HCT116 (cell line): ENCODE measurements around the gene GALP. TPM values are rescaled to one million over a fixed set of nuclear protein-coding genes. Genes with fewer than 3 reads are reported as not detected.

ENCODE experiments used
- ATAC-seq: fragments of 200-7000 bp; cut with Tn5 transposase; 2 replicates; pipeline ENCODE4 v1.9.1; 2020; ENCODE audit warnings: mild to moderate bottlenecking, moderate library complexity
- BruUV-seq: library from RNA; stranded (reverse); fragments of 400-500 nt; replicated peaks from 2 replicates; lab custom pipeline; 2021; lab: Mats Ljungman, UMichigan
- CTCF ChIA-PET: fragments of 300-600 bp; sonication (Branson Sonifier 250); formaldehyde crosslinking; loops from one replicate; lab custom pipeline; 2021; ENCODE audit warnings: antibody characterized with exemption; lab: Charles Lee
- POLR2A ChIA-PET: fragments of 300-600, 350-600 bp; sonication (Branson Sonifier 250); formaldehyde crosslinking; loops from one replicate; lab custom pipeline; 2021; ENCODE audit warnings: antibody characterized with exemption; lab: Charles Lee
- RAD21 ChIA-PET, 2 experiments: fragments of 300-600 bp; sonication (Branson Sonifier 250); formaldehyde crosslinking; loops; one replicate each; lab custom pipeline; 2023; ENCODE audit warnings: low total read pairs in 2 of 2; ENCODE audit not compliant: uncharacterized antibody in 2 of 2, unreplicated experiment in 2 of 2, low non-redundant PET in 1 of 2; lab: Charles Lee
- DNase-seq: peaks from one replicate; pipeline ENCODE4 v3.0.0-alpha.2; 2010; ENCODE audit warnings: low read depth, low spot score
- H2AFZ ChIP-seq: fragments of 200-600 bp; shearing (Covaris generic), sonication (generic); 2 replicates; pipeline ENCODE4 v1.6.1; 2017; ENCODE audit warnings: low read depth, mixed run types, mixed read lengths, antibody characterized with exemption, low read length; ENCODE audit not compliant: poor library complexity, severe bottlenecking
- H3K27ac ChIP-seq: 2 replicates; pipeline ENCODE4 v1.5.1; 2012; ENCODE audit warnings: low read depth, low read length
- H3K27me3 ChIP-seq: fragments of 200-600 bp; sonication (generic); 2 replicates; pipeline ENCODE4 v1.6.1; 2016; ENCODE audit warnings: mixed run types, low read length, mixed read lengths; ENCODE audit not compliant: insufficient read depth
- H3K36me3 ChIP-seq, 2 experiments: fragments of 200-500 bp in 1 of 2; fragments of 200-600 bp in 1 of 2; sonication (Bioruptor generic) in 1 of 2; sonication (generic) in 1 of 2; 2 replicates each; pipeline versions ENCODE4 v1.5.1 to v1.6.1; 2014 to 2016; ENCODE audit warnings: low read length in 2 of 2, inconsistent platforms in 1 of 2, mixed read lengths in 1 of 2, mixed run types in 1 of 2; ENCODE audit not compliant: insufficient read depth in 2 of 2, control insufficient read depth in 1 of 2
- H3K4me1 ChIP-seq, 2 experiments: fragments of 200-600 bp in 1 of 2; sonication (generic) in 1 of 2; 2 replicates each; pipeline versions ENCODE4 v1.5.1 to v1.6.1; 2012 to 2017; ENCODE audit warnings: low read length in 2 of 2, inconsistent platforms in 1 of 2, mild to moderate bottlenecking in 1 of 2, mixed read lengths in 1 of 2, mixed run types in 1 of 2, moderate library complexity in 1 of 2; ENCODE audit not compliant: insufficient read depth in 2 of 2, control insufficient read depth in 1 of 2
- H3K4me2 ChIP-seq: fragments of 200-600 bp; sonication (generic); 2 replicates; pipeline ENCODE4 v1.6.1; 2017; ENCODE audit warnings: mixed run types, low read length, mixed read lengths
- H3K4me3 ChIP-seq, 2 experiments: fragments of 200-600 bp in 1 of 2; sonication (generic) in 1 of 2; replicated peaks in 1 of 2; 2 replicates each; pipeline ENCODE4 v1.5.1; 2011 to 2016; ENCODE audit warnings: low read length in 2 of 2, control low read depth in 1 of 2, low read depth in 1 of 2, mild to moderate bottlenecking in 1 of 2, mixed read lengths in 1 of 2, mixed run types in 1 of 2
- H3K79me2 ChIP-seq: fragments of 200-600 bp; sonication (generic); 2 replicates; pipeline ENCODE4 v1.6.1; 2017; ENCODE audit warnings: mild to moderate bottlenecking, mixed run types, low read length, moderate library complexity, mixed read lengths; ENCODE audit not compliant: insufficient read depth
- H3K9ac ChIP-seq: fragments of 200-600 bp; sonication (generic); 2 replicates; pipeline ENCODE4 v1.6.1; 2016; ENCODE audit warnings: low read length, mixed read lengths
- H3K9me2 ChIP-seq: fragments of 200-600 bp; sonication (generic), shearing (Covaris generic); 2 replicates; pipeline ENCODE4 v1.6.1; 2017; ENCODE audit warnings: mixed run types, mild to moderate bottlenecking, moderate library complexity; ENCODE audit not compliant: insufficient read depth
- H3K9me3 ChIP-seq, 2 experiments: fragments of 200-500 bp in 1 of 2; fragments of 200-600 bp in 1 of 2; sonication (Bioruptor generic) in 1 of 2; sonication (generic) in 1 of 2; 2 replicates each; pipeline ENCODE4 v1.6.1; 2014 to 2017; ENCODE audit warnings: low read length in 2 of 2, mixed read lengths in 2 of 2, inconsistent platforms in 1 of 2, low read depth in 1 of 2, mild to moderate bottlenecking in 1 of 2, mixed run types in 1 of 2, moderate library complexity in 1 of 2; ENCODE audit not compliant: control insufficient read depth in 1 of 2, insufficient read depth in 1 of 2
- H4K20me1 ChIP-seq: fragments of 200-600 bp; sonication (generic), shearing (Covaris generic); 2 replicates; pipeline ENCODE4 v1.6.1; 2017; ENCODE audit warnings: mixed run types, mild to moderate bottlenecking, moderate library complexity; ENCODE audit not compliant: insufficient read depth
- CBX3 ChIP-seq: IDR thresholded peaks from 2 replicates; pipeline ENCODE4 v1.6.1; 2012; ENCODE audit warnings: low read depth
- ELF1 ChIP-seq: IDR thresholded peaks from 2 replicates; pipeline ENCODE4 v1.6.1; 2012; ENCODE audit warnings: low read depth, borderline replicate concordance
- EZH2phosphoT487 ChIP-seq: fragments of 200-600 bp; IDR thresholded peaks from 2 replicates; pipeline ENCODE4 v1.6.1; 2018; ENCODE audit warnings: antibody characterized with exemption, borderline replicate concordance
- JUND ChIP-seq: IDR thresholded peaks from 2 replicates; pipeline ENCODE4 v1.6.1; 2012
- POLR2A ChIP-seq: IDR thresholded peaks from 2 replicates; pipeline ENCODE4 v1.7.0; 2011; ENCODE audit warnings: borderline replicate concordance; ENCODE audit not compliant: insufficient read depth, insufficient read length; ENCODE audit errors: extremely low read depth
- POLR2AphosphoS5 ChIP-seq: IDR thresholded peaks from 2 replicates; pipeline ENCODE4 v1.6.1; 2011; ENCODE audit warnings: mild to moderate bottlenecking, low read depth, low read length, moderate library complexity
- SIN3A ChIP-seq: IDR thresholded peaks from 2 replicates; pipeline ENCODE4 v1.6.1; 2012; ENCODE audit warnings: low read depth
- SRF ChIP-seq: IDR thresholded peaks from 2 replicates; pipeline ENCODE4 v1.6.1; 2012; ENCODE audit warnings: low read depth
- TCF7L2 ChIP-seq: IDR thresholded peaks from 2 replicates; pipeline ENCODE4 v1.7.0; 2011; ENCODE audit warnings: borderline replicate concordance, inconsistent platforms; ENCODE audit not compliant: insufficient read depth, insufficient read length; ENCODE audit errors: extremely low read depth
- YY1 ChIP-seq: IDR thresholded peaks from 2 replicates; pipeline ENCODE4 v1.6.1; 2011; ENCODE audit warnings: low read length, low read depth, moderate library complexity, mild to moderate bottlenecking; ENCODE audit not compliant: insufficient replicate concordance; ENCODE audit errors: extremely low read depth
- intact Hi-C: fragments of 100-400 bp; cut with micrococcal nuclease; formaldehyde crosslinking; loops from 2 replicates; pipeline ENCODE4 v1.10.0; 2022
- total RNA-seq: library from RNA; stranded (reverse); gene quantifications from one replicate; pipeline ENCODE4 v1.2.1, GENCODE V29; 2021; ENCODE audit not compliant: unreplicated experiment
- TF ChIP-seq, protein P1 (sequence below): IDR thresholded peaks from 2 replicates; pipeline ENCODE4 v1.6.1; 2012; ENCODE audit warnings: low read depth
- TF ChIP-seq, protein P2 (sequence below): IDR thresholded peaks from 2 replicates; pipeline ENCODE4 v1.6.1; 2012

GALP gene
- total RNA-seq, 1 experiment from 2014 or later, result not detected

DNA sequence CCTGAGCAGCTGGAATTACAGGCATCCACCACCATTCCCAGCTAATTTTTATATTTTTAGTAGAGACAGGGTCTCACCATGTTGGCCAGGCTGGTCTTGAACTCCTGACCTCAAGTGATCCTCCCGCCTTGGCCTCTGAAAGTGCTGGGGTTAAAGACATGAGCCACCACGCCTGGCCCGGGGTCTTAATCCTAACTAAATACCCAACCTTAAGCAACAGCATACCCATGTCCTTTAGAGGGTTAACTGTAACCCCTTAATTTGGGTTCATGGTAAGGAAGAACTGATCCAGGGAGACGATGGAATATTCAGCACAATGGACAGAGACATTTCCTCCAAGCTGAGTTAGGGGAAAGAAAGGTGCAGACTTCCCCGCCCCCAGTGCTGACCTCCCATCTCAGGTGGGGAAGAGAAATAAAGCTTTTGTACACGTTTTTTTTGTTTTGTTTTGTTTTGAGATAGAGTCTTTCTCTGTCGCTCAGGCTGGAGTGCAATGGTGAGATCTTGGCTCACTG lies 8.7 kb upstream of the GALP start:
- H3K9ac ChIP-seq, result no peak overlapping the region
- POLR2A ChIA-PET, result no interaction called here
- H3K36me3 ChIP-seq, result no peaks in the 10 kb centered on the region
- CTCF ChIA-PET, result no interaction called here
- H4K20me1 ChIP-seq, result no peaks in the 10 kb centered on the region
- ATAC-seq (no peak), DNase-seq (no peak)
- no TSS peak for BruUV-seq
- no peaks in the 10 kb centered on the region for H3K79me2 ChIP-seq
- TF ChIP-seq POLR2AphosphoS5, result no peak
- TF ChIP-seq, protein P1, sequence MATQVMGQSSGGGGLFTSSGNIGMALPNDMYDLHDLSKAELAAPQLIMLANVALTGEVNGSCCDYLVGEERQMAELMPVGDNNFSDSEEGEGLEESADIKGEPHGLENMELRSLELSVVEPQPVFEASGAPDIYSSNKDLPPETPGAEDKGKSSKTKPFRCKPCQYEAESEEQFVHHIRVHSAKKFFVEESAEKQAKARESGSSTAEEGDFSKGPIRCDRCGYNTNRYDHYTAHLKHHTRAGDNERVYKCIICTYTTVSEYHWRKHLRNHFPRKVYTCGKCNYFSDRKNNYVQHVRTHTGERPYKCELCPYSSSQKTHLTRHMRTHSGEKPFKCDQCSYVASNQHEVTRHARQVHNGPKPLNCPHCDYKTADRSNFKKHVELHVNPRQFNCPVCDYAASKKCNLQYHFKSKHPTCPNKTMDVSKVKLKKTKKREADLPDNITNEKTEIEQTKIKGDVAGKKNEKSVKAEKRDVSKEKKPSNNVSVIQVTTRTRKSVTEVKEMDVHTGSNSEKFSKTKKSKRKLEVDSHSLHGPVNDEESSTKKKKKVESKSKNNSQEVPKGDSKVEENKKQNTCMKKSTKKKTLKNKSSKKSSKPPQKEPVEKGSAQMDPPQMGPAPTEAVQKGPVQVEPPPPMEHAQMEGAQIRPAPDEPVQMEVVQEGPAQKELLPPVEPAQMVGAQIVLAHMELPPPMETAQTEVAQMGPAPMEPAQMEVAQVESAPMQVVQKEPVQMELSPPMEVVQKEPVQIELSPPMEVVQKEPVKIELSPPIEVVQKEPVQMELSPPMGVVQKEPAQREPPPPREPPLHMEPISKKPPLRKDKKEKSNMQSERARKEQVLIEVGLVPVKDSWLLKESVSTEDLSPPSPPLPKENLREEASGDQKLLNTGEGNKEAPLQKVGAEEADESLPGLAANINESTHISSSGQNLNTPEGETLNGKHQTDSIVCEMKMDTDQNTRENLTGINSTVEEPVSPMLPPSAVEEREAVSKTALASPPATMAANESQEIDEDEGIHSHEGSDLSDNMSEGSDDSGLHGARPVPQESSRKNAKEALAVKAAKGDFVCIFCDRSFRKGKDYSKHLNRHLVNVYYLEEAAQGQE, result peak; percentile 62
- no peaks in the 10 kb centered on the region for H3K9me3 ChIP-seq
- no peaks in the 10 kb centered on the region for H3K27me3 ChIP-seq
- no peak overlapping the region for H3K27ac ChIP-seq
- RAD21 ChIA-PET, result no interaction called here
- H2AFZ ChIP-seq, result no peak overlapping the region
- no peak overlapping the region for H3K4me3 ChIP-seq
- no peaks in the 10 kb centered on the region for H3K9me2 ChIP-seq
- intact Hi-C loops, result no loop called here
- H3K4me1 ChIP-seq, result no peaks in the 10 kb centered on the region
- H3K4me2 ChIP-seq, result no peak overlapping the region

DNA sequence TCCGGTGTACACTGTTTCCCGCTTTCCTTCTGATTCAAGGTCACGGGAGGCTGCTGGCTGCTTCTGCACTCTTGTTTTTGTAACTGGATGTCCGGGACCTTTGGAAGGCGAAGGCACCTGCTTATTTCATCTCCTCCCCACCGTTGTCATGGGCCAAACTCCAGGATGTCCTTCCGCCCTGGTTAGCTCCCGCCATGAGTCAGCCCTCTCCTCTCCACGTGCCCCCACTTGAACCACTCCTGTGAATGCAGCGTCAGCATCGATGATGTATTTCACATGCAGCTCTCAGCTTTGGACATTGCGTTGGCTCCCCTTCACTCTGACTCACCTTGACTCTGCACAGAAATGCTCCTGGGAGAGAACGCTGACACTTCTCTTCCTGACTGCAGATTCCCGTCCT lies 5.5 kb upstream of the GALP start:
- Histone ChIP-seq H3K27ac (no peak overlapping the region), H3K4me3 (no peak overlapping the region), H3K9me2 (no peaks in the 10 kb centered on the region), H3K4me2 (no peak overlapping the region), H3K9me3 (no peaks in the 10 kb centered on the region), H3K4me1 (no peaks in the 10 kb centered on the region), H3K9ac (no peak overlapping the region), H4K20me1 (no peaks in the 10 kb centered on the region), H2AFZ (no peak overlapping the region), H3K27me3 (no peaks in the 10 kb centered on the region), H3K79me2 (no peaks in the 10 kb centered on the region), H3K36me3 (no peaks in the 10 kb centered on the region)
- POLR2A ChIA-PET, result no interaction called here
- no peak for DNase-seq
- CTCF ChIA-PET, result interaction anchor here (1.2 kb wide), 1 partner anchor 85 kb away, joined by 3 read pairs; no protein-coding TSS in a partner anchor
- intact Hi-C loops, result no loop called here
- no TSS peak for BruUV-seq
- no peak for ATAC-seq
- RAD21 ChIA-PET, result no interaction called here
- TF ChIP-seq POLR2A (no peak), ELF1 (no peak), SRF (no peak), YY1 (no peak), EZH2phosphoT487 (no peak), CBX3 (no peak), TCF7L2 (no peak), JUND (no peak), SIN3A (no peak)
- TF ChIP-seq, protein P1, result no peak
- TF ChIP-seq, protein P2, sequence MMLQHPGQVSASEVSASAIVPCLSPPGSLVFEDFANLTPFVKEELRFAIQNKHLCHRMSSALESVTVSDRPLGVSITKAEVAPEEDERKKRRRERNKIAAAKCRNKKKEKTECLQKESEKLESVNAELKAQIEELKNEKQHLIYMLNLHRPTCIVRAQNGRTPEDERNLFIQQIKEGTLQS, result no peak
